ENCODE data around the gene ADISSP.

DNA sequence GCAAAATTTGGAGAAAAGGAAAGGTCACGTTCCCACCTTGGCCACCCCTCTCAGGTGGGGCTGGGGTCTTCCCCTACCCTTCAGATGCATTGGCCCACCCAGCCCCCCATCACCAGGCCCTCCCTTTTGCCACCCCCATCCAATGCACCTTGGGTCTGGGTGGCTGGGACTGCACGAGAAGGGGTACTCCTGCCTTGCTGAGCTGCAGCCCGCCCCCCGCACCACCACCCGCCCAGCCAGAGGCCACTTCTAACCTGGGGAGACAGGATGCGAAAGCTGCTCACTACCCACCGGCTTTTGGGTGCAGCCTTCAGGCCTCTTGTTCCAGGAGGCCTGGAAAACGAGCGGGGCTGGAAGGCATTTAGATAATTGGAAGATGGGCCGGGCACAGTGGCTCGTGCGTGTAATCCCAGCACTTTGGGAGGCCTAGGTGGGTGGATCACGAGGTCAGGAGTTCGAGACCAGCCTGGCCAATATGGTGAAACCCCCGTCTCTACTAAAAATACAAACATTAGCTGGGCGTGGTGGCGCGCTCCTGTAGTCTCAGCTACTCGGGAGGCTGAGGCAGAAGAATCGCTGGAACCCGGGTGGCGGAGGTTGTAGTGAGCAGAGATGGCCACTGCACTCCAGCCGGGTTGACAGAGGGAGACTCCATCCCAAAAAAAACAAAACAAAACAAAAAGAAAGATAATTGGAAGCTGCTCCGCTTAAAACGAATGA lies 27.3 kb upstream of the ADISSP start:
- TF ChIP-seq, protein P1, sequence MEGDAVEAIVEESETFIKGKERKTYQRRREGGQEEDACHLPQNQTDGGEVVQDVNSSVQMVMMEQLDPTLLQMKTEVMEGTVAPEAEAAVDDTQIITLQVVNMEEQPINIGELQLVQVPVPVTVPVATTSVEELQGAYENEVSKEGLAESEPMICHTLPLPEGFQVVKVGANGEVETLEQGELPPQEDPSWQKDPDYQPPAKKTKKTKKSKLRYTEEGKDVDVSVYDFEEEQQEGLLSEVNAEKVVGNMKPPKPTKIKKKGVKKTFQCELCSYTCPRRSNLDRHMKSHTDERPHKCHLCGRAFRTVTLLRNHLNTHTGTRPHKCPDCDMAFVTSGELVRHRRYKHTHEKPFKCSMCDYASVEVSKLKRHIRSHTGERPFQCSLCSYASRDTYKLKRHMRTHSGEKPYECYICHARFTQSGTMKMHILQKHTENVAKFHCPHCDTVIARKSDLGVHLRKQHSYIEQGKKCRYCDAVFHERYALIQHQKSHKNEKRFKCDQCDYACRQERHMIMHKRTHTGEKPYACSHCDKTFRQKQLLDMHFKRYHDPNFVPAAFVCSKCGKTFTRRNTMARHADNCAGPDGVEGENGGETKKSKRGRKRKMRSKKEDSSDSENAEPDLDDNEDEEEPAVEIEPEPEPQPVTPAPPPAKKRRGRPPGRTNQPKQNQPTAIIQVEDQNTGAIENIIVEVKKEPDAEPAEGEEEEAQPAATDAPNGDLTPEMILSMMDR (IDR thresholded peaks at IDR 0.05; ENCODE audit: insufficient read depth, low read length, poor library complexity, severe bottlenecking) = no peak
- no peak for TF ChIP-seq EZH2phosphoT487 (conservative IDR thresholded peaks at IDR 0.05; ENCODE audit: low read length)

Data from SU-DHL-6 (cell line).